Stimulated activated CD8-positive, alpha-beta memory T cell treated with anti-CD3 and anti-CD28 coated beads, Interleukin-12 subunit alpha, Interleukin-12 subunit beta, amount 100 ng/mL, for 1 hour (primary cell): ENCODE data around the gene IRF8.

Experiments
- DNase-seq: peaks from one replicate; pipeline ENCODE4 v3.0.0-alpha.2; 2020; ENCODE audit warnings: low read depth

Gene IRF8

DNA sequence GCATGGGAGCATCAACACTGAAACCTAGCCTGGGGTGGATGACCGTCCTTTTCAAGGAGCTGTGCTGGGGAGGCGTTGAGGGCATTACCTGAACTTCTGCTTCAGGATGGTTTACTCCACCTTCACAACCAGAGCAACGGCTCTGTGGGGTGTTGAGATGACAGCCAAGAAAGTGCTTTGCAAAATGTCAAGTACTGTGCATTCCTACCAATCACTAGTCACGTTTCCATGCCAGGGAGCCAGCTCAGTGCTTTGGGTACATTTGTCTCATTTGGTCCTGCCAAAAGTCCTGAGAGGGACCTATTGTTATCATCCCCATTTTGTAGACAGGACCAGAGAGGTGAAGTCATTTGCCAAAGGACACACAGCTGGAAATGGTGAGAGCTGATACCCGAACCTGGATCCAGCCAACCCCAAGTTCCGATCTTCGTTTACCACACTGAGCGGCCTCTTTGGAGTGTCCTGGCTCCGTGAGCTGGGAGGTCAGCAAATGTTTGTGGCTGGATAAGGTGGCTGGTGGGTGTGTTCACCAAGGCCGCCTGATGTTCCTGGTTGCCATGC is 61.6 kb downstream of the IRF8 start:
- DNase-seq, result no peak

DNA sequence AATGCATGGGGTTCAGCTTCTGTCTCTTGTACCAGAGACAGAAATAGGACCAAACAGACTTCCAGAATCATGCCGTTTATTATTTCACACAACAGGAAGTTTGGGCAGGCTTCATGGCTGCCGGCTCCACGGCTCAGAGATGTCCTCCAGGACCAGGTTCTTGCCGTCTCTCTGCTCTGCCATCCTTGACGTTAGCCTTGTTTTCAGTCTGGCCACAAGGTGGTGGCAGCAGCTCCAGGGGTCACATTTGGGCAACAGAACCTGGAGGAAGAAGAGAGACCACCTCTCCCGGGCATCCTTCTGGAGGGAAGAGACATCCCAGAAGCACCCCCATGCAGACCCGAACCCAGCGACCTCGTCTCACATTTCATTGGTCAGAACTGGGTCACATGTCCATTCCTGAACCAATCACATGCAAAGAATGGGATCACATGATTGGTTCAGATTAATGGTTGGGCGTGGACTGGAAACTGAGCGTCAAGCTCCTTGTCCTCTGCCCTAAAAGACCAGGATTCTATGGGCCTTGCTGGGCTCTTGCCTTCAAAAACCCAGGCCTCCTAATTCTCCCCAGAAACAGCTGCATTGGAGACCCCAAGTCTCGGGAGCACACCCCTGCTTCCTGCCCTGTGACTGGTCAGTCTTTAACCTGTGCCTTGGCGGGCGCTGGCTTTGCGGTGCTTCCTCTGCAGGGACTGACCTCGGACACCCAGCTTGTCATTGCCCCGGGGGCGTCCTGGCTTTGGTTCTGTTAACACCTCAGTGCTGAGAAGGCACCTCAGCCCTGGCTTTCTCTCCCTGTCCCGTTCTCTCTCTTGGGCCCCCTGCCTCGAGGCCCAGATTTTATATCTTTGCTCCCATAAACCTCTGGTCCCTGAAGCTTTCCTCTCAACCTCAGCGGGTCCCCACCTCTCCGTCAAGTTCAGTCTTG is 63.3 kb downstream of the IRF8 start:
- no peak for DNase-seq

DNA sequence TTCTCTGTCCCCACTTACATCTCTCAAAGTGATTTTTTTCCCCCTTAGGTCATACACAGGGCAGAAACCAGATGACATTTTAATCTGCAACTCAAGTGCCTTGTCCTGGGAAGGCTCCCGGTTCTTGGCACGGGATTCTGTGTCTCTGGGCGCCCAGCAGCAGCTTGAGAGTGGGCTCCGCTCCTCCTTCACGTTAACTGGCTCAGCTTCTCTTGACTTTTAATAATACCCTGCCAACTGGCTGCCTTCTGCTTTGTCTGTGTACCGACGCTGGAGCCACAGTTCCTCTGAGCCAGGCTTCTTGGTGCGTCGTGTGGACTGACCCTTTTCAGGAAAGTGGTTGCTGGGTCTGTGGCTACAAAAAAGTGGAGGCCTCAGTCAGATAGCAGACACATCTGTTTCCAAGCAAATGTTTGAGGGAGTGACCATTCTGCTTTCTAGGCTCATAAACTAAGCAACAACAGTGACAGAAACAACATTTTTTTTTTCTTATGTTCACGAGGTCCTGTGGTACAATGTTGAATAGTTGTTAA is 64.9 kb downstream of the IRF8 start:
- DNase-seq, result no peak

DNA sequence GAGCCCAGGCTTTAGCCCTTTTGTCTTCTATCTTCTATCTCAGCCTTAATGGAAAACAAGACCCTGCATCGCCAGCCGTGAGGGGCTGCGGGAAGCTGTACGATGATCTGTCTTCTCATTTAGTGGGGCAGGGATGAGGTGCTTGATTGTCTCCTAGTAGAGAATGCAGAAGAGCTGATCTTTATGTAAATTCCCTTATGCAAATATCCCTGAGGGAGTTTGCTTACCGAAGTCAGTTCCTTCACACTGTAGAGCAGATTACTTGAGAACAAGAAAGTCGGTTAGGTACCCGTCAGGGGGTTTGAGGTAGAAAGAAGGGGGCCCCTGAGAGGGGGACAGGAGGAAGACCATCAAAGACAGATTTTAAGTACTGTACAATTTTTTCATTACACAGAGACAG is 66.2 kb downstream of the IRF8 start:
- no peak for DNase-seq

DNA sequence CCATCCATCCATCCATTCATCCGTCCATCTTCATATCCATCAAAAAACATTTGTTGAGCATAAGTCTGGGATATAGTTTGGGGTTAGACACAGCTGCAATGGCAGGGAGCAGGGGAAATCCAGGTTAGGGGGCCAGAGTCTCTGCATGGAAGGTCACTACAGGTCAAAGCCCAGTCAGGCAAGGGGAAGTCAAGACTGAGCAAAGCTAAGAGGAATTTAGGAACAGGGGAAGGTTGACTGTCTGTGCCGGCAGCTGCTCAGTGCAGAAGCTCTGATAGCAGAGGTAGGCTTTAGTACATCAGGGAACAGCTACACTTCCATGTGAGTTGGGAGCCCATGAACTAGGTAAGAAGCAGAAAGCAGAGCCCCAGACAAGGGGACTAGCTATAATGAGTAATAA is 68.1 kb downstream of the IRF8 start:
- no peak for DNase-seq

DNA sequence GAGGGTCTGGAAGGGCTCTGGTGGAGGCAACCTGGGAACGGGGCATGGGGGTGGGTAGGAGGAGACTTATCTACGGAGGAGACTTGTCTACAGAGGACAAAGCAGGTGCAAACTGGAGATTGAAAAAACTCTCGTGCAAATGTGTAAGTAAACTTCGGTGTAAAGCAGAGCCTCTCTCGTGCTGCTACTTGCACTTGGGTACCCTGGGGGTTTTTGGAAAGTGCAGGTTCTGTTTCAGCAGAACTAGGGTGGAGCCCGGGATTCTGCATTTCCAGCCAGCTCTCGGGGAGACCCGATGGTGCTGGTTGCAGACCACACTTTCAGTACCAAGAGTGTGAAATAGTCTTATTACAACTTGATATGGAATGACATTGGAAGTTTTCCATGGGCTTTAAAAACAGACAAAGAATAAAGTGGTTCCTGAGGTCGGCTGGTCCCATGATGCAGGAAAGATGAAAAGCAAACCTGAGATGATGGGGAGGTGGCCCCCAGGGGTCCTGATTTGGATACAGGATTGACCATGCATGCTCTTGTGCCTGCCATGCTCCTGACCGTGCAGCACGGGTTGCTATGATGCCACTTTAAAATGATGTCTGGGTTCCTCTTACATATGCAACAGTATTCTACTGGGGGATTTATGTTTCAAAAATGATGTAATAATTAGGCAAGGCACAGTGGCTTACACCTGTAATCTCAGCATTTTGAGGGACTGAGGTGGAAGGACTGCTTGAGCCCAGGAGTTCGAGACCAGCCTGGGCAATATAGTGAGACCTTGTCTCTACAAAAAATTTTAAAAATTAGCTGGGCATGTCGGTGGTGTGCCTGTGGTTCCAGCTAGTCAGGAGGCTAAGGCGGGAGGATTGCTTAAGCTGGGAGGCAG is 69.3 kb downstream of the IRF8 start:
- no peak for DNase-seq

DNA sequence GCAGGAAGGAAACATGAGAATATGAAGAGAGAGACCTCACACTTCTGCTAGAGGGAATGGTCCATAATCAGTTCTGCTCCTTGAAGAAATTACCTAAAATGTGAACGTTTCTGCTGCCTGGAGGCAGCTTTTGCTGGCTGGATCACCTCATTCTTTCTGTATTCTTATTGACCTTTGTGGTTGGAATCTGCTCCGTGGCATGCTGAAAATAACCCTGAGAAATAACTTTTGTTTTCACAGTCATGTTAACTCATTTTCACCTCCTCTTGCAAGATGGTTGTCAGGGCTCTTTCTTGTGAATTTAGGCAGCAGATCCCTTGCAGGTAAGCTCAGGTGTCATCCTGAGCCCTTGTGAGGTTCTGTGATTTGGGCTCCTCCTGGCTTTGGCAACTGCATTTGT is 70.2 kb downstream of the IRF8 start:
- no peak for DNase-seq

DNA sequence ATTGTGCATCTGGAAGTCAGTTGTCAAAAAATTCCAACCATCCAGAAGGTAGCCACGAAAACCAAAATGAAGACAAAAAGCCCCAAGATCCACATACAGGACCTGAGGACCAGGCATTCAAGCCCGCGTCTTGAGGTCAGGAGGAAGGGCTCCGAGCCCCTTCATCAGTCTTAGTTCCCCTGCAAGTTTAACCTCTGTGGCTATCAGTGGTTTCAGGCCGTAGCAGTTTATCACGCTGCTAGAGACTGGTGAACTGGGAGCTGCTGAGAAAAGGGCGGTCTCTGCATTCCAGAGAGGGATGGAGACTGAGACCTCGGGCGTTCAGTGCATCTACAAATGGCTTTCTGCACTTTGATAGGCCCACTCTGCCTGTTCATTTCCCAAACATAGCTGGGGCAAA is 70.6 kb downstream of the IRF8 start:
- no peak for DNase-seq

DNA sequence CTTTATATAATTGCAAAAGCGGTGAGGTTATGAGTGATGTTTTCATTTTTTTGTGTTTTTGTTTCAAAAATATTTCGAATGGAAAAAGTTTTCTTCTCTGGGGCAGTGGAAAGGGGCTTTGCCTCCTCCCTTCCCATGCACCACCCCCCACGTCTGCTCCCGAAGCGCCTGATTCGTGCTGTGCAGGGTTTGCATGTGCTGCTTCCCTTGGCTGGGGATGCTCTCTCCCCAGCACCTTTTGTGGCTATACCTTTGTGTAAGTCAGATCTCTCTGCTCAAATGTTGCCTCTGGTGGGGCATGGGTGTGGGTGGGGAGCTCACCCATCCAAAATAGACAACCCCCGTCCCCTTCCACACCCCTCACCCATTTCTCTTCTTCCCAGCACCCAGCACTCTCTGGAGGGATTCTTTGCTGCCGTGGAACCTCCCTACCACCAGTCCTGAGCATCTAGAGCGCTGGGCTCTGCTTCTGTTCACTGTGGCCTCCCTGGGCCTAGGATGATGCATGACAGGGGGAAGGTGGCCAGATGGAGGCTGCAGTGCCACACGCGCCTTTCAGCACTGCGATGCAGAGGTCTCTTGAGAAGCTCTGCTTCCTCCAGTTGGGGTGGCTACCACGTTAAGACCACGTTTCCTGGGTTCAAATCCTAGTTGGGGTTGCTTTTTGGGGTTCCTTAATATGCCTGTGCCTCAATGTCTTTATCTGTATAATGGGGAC is 71.2 kb downstream of the IRF8 start:
- no peak for DNase-seq

DNA sequence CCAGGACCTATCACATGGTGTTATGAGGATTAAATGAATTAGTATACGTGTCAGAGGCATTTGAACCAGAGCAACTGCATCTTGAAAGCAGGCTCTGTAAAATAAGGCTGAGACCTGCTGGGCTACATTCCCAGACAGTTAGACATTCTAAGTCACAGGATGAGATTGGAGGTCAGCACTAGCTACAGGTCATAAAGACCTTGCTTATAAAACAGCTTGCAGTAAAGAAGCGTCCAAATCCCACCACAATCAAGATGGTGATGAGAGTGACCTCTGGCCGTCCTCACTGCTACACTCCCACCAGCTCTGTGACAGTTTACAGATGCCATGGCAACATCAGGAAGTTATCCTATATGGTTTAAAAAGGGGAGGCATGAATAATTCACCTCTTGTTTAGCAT is 71.8 kb downstream of the IRF8 start:
- no peak for DNase-seq
